ENCODE results near the gene TRIM10.
"Not testable (repeated sequence)": the region's sequence is repeated elsewhere in the genome, so short reads cannot be mapped to it uniquely, and the experiment has no call there.

Gene TRIM10

GRCh38 chr6:30154709-30155519 is 6.1 kb downstream of the TRIM10 start:
- in situ Hi-C loops (cut with MboI; ENCODE audit: low sequenced_read_pairs) = no loop called here

GRCh38 chr6:30154061-30154460 is 7.0 kb downstream of the TRIM10 start:
- in situ Hi-C loops (cut with MboI; ENCODE audit: low sequenced_read_pairs) = no loop called here

- in situ Hi-C loops (cut with MboI; ENCODE audit: low sequenced_read_pairs) = no loop called here
Observed at GRCh38 chr6:30152910-30153610, 8.0 kb downstream of the TRIM10 start.

GRCh38 chr6:30152016-30152673 is 8.9 kb downstream of the TRIM10 start:
- in situ Hi-C loops (cut with MboI; ENCODE audit: low sequenced_read_pairs) = no loop called here

- in situ Hi-C loops (cut with MboI; ENCODE audit: low sequenced_read_pairs) = no loop called here
Observed at GRCh38 chr6:30151580-30151979, 9.4 kb downstream of the TRIM10 start.

- in situ Hi-C loops (cut with MboI; ENCODE audit: low sequenced_read_pairs) = no loop called here
Observed at GRCh38 chr6:30150671-30151395, 10.2 kb downstream of the TRIM10 start.

GRCh38 chr6:30149858-30150550 is 11.0 kb downstream of the TRIM10 start:
- in situ Hi-C loops (cut with MboI; ENCODE audit: low sequenced_read_pairs) = no loop called here

- in situ Hi-C loops (cut with MboI; ENCODE audit: low sequenced_read_pairs) = no loop called here
Observed at GRCh38 chr6:30149234-30149633, 11.8 kb downstream of the TRIM10 start.

GRCh38 chr6:30147096-30147495 is 13.9 kb downstream of the TRIM10 start:
- in situ Hi-C loops (cut with MboI; ENCODE audit: low sequenced_read_pairs) = no loop called here

GRCh38 chr6:30145818-30146217 is 15.2 kb downstream of the TRIM10 start:
- in situ Hi-C loops (cut with MboI; ENCODE audit: low sequenced_read_pairs) = no loop called here

- in situ Hi-C loops (cut with MboI; ENCODE audit: low sequenced_read_pairs) = no loop called here
Observed at GRCh38 chr6:30144811-30145210, 16.2 kb downstream of the TRIM10 start.

- in situ Hi-C loops (cut with MboI; ENCODE audit: low sequenced_read_pairs) = no loop called here
Observed at GRCh38 chr6:30143780-30144179, 17.2 kb downstream of the TRIM10 start.

- in situ Hi-C loops (cut with MboI; ENCODE audit: low sequenced_read_pairs) = no loop called here
Observed at GRCh38 chr6:30142665-30143064, 18.3 kb downstream of the TRIM10 start.

- in situ Hi-C loops (cut with MboI; ENCODE audit: low sequenced_read_pairs) = not testable (repeated sequence)
Observed at GRCh38 chr6:30140240-30140639, 20.8 kb downstream of the TRIM10 start.

- in situ Hi-C loops (cut with MboI; ENCODE audit: low sequenced_read_pairs) = no loop called here
Observed at GRCh38 chr6:30136570-30137286, 24.3 kb downstream of the TRIM10 start.

GRCh38 chr6:30135757-30136156 is 25.3 kb downstream of the TRIM10 start, which contains the start of gene TRIM40:
TRIM40 (plus strand) TSS chr6:30136140; CDS start chr6:30137037, 897 bp downstream.
- in situ Hi-C loops (cut with MboI; ENCODE audit: low sequenced_read_pairs) = no loop called here

GRCh38 chr6:30135147-30135546 is 25.9 kb downstream of the TRIM10 start:
- in situ Hi-C loops (cut with MboI; ENCODE audit: low sequenced_read_pairs) = no loop called here

- in situ Hi-C loops (cut with MboI; ENCODE audit: low sequenced_read_pairs) = no loop called here
Observed at GRCh38 chr6:30131947-30132497, 29.0 kb downstream of the TRIM10 start.

All from hTERT RPE-1 (cell line).